MCF 10A (cell line): ENCODE results near the gene NCF4. TPM values are rescaled to one million over a fixed set of nuclear protein-coding genes. Genes with fewer than 3 reads are reported as not detected.

ENCODE experiments used
- BruUV-seq: library from RNA; stranded (reverse); fragments of 400-500 nt; replicated peaks from 2 replicates; lab custom pipeline; 2021; lab: Mats Ljungman, UMichigan
- CTCF ChIA-PET: fragments of 300-600 bp; sonication (Branson Sonifier 250); formaldehyde crosslinking; extraction: SDS; loops from one replicate; lab custom pipeline; 2021; ENCODE audit warnings: antibody characterized with exemption, inconsistent platforms; lab: Yijun Ruan, JAX
- POLR2A ChIA-PET: fragments of 300-600, 350-650 bp; sonication (Branson Sonifier 250); formaldehyde crosslinking; extraction: SDS; loops from one replicate; lab custom pipeline; 2020; ENCODE audit warnings: antibody characterized with exemption, inconsistent platforms; lab: Yijun Ruan, JAX
- DNase-seq: peaks from one replicate; pipeline ENCODE4 v3.0.0-alpha.2; 2018; ENCODE audit not compliant: unreplicated experiment
- H3K27ac Mint-ChIP-seq: one replicate; pipeline ENCODE4 v1.8.0; 2022; ENCODE audit warnings: mild to moderate bottlenecking, low read depth, mixed read lengths; ENCODE audit not compliant: unreplicated experiment
- H3K27me3 Mint-ChIP-seq: one replicate; pipeline ENCODE4 v1.8.0; 2022; ENCODE audit warnings: mixed read lengths; ENCODE audit not compliant: insufficient read depth, unreplicated experiment
- H3K36me3 Mint-ChIP-seq: one replicate; pipeline ENCODE4 v1.8.0; 2022; ENCODE audit warnings: mild to moderate bottlenecking, moderate library complexity, mixed read lengths; ENCODE audit not compliant: insufficient read depth, unreplicated experiment
- H3K4me1 Mint-ChIP-seq: one replicate; pipeline ENCODE4 v1.8.0; 2022; ENCODE audit warnings: mixed read lengths; ENCODE audit not compliant: insufficient read depth, unreplicated experiment
- H3K4me3 Mint-ChIP-seq: one replicate; pipeline ENCODE4 v1.8.0; 2022; ENCODE audit warnings: mild to moderate bottlenecking, moderate library complexity, mixed read lengths; ENCODE audit not compliant: unreplicated experiment
- H3K9me3 Mint-ChIP-seq: one replicate; pipeline ENCODE4 v1.8.0; 2022; ENCODE audit warnings: mixed read lengths; ENCODE audit not compliant: unreplicated experiment
- CTCF ChIP-seq: fragments of 200-600 bp; IDR thresholded peaks from one replicate; pipeline ENCODE4 v1.8.0; 2022; ENCODE audit warnings: antibody characterized with exemption, mild to moderate bottlenecking; ENCODE audit not compliant: unreplicated experiment
- intact Hi-C: fragments of 100-400 bp; cut with micrococcal nuclease; formaldehyde crosslinking; loops from 2 replicates; pipeline ENCODE4 v1.14.1; 2022
- total RNA-seq: library from RNA; stranded (reverse); gene quantifications from 2 replicates; pipeline ENCODE4 v1.2.3, GENCODE V29; 2022

The NCF4 gene
- total RNA-seq, 1 experiment from 2014 or later, result not detected

GRCh38 chr22:36914390-36914752, 53.6 kb downstream of the NCF4 start:
- BruUV-seq, result no TSS peak
- Mint-ChIP-seq H3K9me3 (no peaks in the 10 kb centered on the region), H3K36me3 (peaks cover 2% of the 10 kb centered on the region), H3K4me1 (no peaks in the 10 kb centered on the region), H3K4me3 (no peak overlapping the region), H3K27me3 (peaks cover 80% of the 10 kb centered on the region), H3K27ac (no peak overlapping the region)
- POLR2A ChIA-PET, result no interaction called here
- DNase-seq, result no peak
- CTCF ChIA-PET, result interaction anchor here (0.7 kb wide), 1 partner anchor 43 kb away, joined by 3 read pairs; no protein-coding TSS in a partner anchor
- TF ChIP-seq CTCF, result no peak
- intact Hi-C loops, result no loop called here

- no peak for TF ChIP-seq CTCF
- CTCF ChIA-PET, result no interaction called here
- H3K27ac Mint-ChIP-seq, result no peak overlapping the region
- no TSS peak for BruUV-seq
- H3K36me3 Mint-ChIP-seq, result no peaks in the 10 kb centered on the region
- intact Hi-C loops, result no loop called here
- no peaks in the 10 kb centered on the region for H3K4me1 Mint-ChIP-seq
- POLR2A ChIA-PET, result no interaction called here
- DNase-seq, result no peak
- H3K27me3 Mint-ChIP-seq, result peaks cover 79% of the 10 kb centered on the region
- no peaks in the 10 kb centered on the region for H3K9me3 Mint-ChIP-seq
- no peak overlapping the region for H3K4me3 Mint-ChIP-seq
Observed at GRCh38 chr22:36916034-36916433, 55.2 kb downstream of the NCF4 start.

DNA sequence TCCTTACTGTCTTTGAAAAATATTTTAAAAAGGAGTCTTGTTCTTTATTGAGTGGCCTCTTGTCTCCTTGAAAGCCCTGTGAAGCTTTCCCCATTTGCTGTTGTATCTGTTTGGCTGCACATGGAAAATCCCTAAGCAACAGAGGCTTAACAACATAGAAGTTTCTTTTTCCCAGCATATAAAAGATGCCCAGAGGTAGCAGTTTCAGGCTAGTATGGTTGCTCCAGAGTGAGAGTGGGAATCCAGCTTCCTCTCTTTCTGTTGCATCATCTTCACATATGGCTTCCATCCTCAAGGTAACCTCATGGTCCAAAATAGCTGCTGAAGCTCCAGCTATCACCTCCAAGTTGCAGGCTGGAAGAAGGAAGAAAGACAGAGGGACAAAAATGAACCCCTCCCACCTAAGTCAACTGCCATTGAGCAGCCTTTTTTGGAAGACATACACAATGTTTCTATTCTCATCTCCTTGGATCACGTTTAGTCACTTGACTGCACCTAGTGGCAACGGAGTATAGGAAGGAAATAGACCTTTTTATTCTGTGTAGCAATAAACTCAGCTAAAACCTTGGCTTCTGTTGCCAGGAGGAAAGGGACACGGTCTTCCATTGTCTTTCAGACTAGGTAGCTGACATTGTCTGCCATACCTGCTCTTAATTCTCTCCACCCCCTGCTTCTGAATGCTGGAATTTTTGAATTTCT, 57.9 kb downstream of the NCF4 start:
- no peak for DNase-seq
- CTCF ChIA-PET, result interaction anchor here (0.8 to 1.1 kb wide), 2 partner anchors 11 to 63 kb away, joined by 3 read pairs; no protein-coding TSS in a partner anchor
- intact Hi-C loops, result no loop called here

More for the DNA sequence above, 57.9 kb downstream of the NCF4 start:
- H3K9me3 Mint-ChIP-seq, result no peaks in the 10 kb centered on the region
- TF ChIP-seq CTCF, result no peak
- POLR2A ChIA-PET, result no interaction called here
- H3K4me3 Mint-ChIP-seq, result no peak overlapping the region
- no peaks in the 10 kb centered on the region for H3K36me3 Mint-ChIP-seq
- H3K27me3 Mint-ChIP-seq, result peaks cover 66% of the 10 kb centered on the region
- no TSS peak for BruUV-seq
- no peak overlapping the region for H3K27ac Mint-ChIP-seq
- no peaks in the 10 kb centered on the region for H3K4me1 Mint-ChIP-seq
